HG02571 (cell line): Measurements from ENCODE around the gene CNTN5.

Source experiments
- ATAC-seq: cut with Tn5 transposase; IDR thresholded peaks from one replicate; pipeline ENCODE4 v1.9.1; 2021; ENCODE audit warnings: mild to moderate bottlenecking, moderate library complexity; ENCODE audit not compliant: unreplicated experiment

CNTN5 gene

GRCh38 chr11:99589771-99590170 is 569.0 kb downstream of the CNTN5 start:
- no peak for ATAC-seq

GRCh38 chr11:99592266-99592665 is 571.5 kb downstream of the CNTN5 start:
- ATAC-seq, result no peak

- ATAC-seq, result no peak
These were observed 572.4 kb downstream of the CNTN5 start for GRCh38 chr11:99593197-99593596.

- no peak for ATAC-seq
These were observed 580.4 kb downstream of the CNTN5 start for GRCh38 chr11:99601179-99601578.

GRCh38 chr11:99614352-99614751 is 593.6 kb downstream of the CNTN5 start:
- ATAC-seq, result no peak

- ATAC-seq, result no peak
These were observed 609.9 kb downstream of the CNTN5 start for GRCh38 chr11:99630629-99631028.

GRCh38 chr11:99631618-99632017 is 610.9 kb downstream of the CNTN5 start:
- ATAC-seq, result no peak

GRCh38 chr11:99632969-99633368 is 612.2 kb downstream of the CNTN5 start:
- ATAC-seq, result no peak

GRCh38 chr11:99634581-99634980 is 613.8 kb downstream of the CNTN5 start:
- ATAC-seq, result no peak

GRCh38 chr11:99638073-99638553 is 617.4 kb downstream of the CNTN5 start:
- no peak for ATAC-seq

GRCh38 chr11:99640671-99641070 is 619.9 kb downstream of the CNTN5 start:
- no peak for ATAC-seq

- no peak for ATAC-seq
These were observed 625.2 kb downstream of the CNTN5 start for GRCh38 chr11:99645934-99646333.

- no peak for ATAC-seq
These were observed 649.4 kb downstream of the CNTN5 start for GRCh38 chr11:99670067-99670676.

- ATAC-seq, result no peak
These were observed 651.2 kb downstream of the CNTN5 start for GRCh38 chr11:99671808-99672409.

- no peak for ATAC-seq
These were observed 655.5 kb downstream of the CNTN5 start for GRCh38 chr11:99676292-99676691.

- no peak for ATAC-seq
These were observed 661.4 kb downstream of the CNTN5 start for GRCh38 chr11:99682171-99682570.

- no peak for ATAC-seq
These were observed 661.9 kb downstream of the CNTN5 start for GRCh38 chr11:99682646-99683045.

GRCh38 chr11:99683933-99684332 is 663.2 kb downstream of the CNTN5 start:
- ATAC-seq, result no peak

- ATAC-seq, result no peak
These were observed 666.1 kb downstream of the CNTN5 start for GRCh38 chr11:99686838-99687237.

GRCh38 chr11:99687320-99687719 is 666.6 kb downstream of the CNTN5 start:
- no peak for ATAC-seq

- ATAC-seq, result no peak
These were observed 673.3 kb downstream of the CNTN5 start for GRCh38 chr11:99693941-99694492.

GRCh38 chr11:99695106-99695505 is 674.4 kb downstream of the CNTN5 start:
- no peak for ATAC-seq
